ENCODE results near the gene PICK1. TPM values are rescaled to one million over a fixed set of nuclear protein-coding genes. Genes with fewer than 3 reads are reported as not detected.

Gene PICK1
- total RNA-seq, 2 experiments from 2014 or later = 19.2 to 23.8 TPM

- no peaks in the 10 kb centered on the region for H3K9me3 ChIP-seq (ENCODE audit: low read length)
- H3K27ac ChIP-seq (ENCODE audit: low read depth, low read length, poor library complexity, severe bottlenecking) = no peak overlapping the region
- no peaks in the 10 kb centered on the region for H3K36me3 ChIP-seq (ENCODE audit: insufficient read depth, low read length)
- H3K4me1 ChIP-seq (ENCODE audit: insufficient read depth, low read length, poor library complexity, severe bottlenecking) = no peaks in the 10 kb centered on the region
- no peaks in the 10 kb centered on the region for H3K79me2 ChIP-seq (ENCODE audit: insufficient read depth, low read depth, low read length)
- no peak for DNase-seq (ENCODE audit: low spot score)
- no peak overlapping the region for H3K4me3 ChIP-seq (ENCODE audit: low read depth, low read length, poor library complexity, severe bottlenecking)
- no TSS peak for BruUV-seq (replicated peaks)
- H3K4me2 ChIP-seq (ENCODE audit: low read length) = no peak overlapping the region
- intact Hi-C loops (cut with micrococcal nuclease; ENCODE audit: unreplicated experiment) = no loop called here
- H2AFZ ChIP-seq (ENCODE audit: low read length) = no peak overlapping the region
- no peak for TF ChIP-seq EZH2phosphoT487 (IDR thresholded peaks at IDR 0.05; ENCODE audit: borderline replicate concordance, low read depth, low read length)
- no peak for TF ChIP-seq CTCF (conservative IDR thresholded peaks at IDR 0.05; ENCODE audit: low read length)
- no peaks in the 10 kb centered on the region for H4K20me1 ChIP-seq (ENCODE audit: insufficient read depth, low read length)
- CTCF ChIA-PET (ENCODE audit: unreplicated experiment) = no interaction called here
- POLR2A ChIA-PET = no interaction called here
- H3K9me2 ChIP-seq (ENCODE audit: insufficient read depth, low read length) = no peaks in the 10 kb centered on the region
Observed at GRCh38 chr22:38081636-38081940, 24.4 kb downstream of the PICK1 start.

- ChIA-PET POLR2A (interaction anchor here (0.5 kb wide), 1 partner anchor 116 kb away, joined by 3 read pairs; no protein-coding TSS in a partner anchor), CTCF (ENCODE audit: unreplicated experiment) (no interaction called here)
- no peak overlapping the region for H2AFZ ChIP-seq (ENCODE audit: low read length)
- no peak overlapping the region for H3K4me2 ChIP-seq (ENCODE audit: low read length)
- no peaks in the 10 kb centered on the region for H3K79me2 ChIP-seq (ENCODE audit: insufficient read depth, low read depth, low read length)
- H3K9me2 ChIP-seq (ENCODE audit: insufficient read depth, low read length) = no peaks in the 10 kb centered on the region
- no peaks in the 10 kb centered on the region for H4K20me1 ChIP-seq (ENCODE audit: insufficient read depth, low read length)
- no peaks in the 10 kb centered on the region for H3K36me3 ChIP-seq (ENCODE audit: insufficient read depth, low read length)
- no peak overlapping the region for H3K4me3 ChIP-seq (ENCODE audit: low read depth, low read length, poor library complexity, severe bottlenecking)
- intact Hi-C loops (cut with micrococcal nuclease; ENCODE audit: unreplicated experiment) = no loop called here
- H3K4me1 ChIP-seq (ENCODE audit: insufficient read depth, low read length, poor library complexity, severe bottlenecking) = no peaks in the 10 kb centered on the region
- no TSS peak for BruUV-seq (replicated peaks)
- DNase-seq (ENCODE audit: low spot score) = no peak
- TF ChIP-seq CTCF (conservative IDR thresholded peaks at IDR 0.05; ENCODE audit: low read length) (no peak), EZH2phosphoT487 (IDR thresholded peaks at IDR 0.05; ENCODE audit: borderline replicate concordance, low read depth, low read length) (no peak)
- H3K9me3 ChIP-seq (ENCODE audit: low read length) = no peaks in the 10 kb centered on the region
- no peak overlapping the region for H3K27ac ChIP-seq (ENCODE audit: low read depth, low read length, poor library complexity, severe bottlenecking)
Observed at GRCh38 chr22:38081941-38082828, 25.0 kb downstream of the PICK1 start.

- intact Hi-C loops (cut with micrococcal nuclease; ENCODE audit: unreplicated experiment) = no loop called here
- Histone ChIP-seq H3K4me2 (ENCODE audit: low read length) (no peak overlapping the region), H3K4me1 (ENCODE audit: insufficient read depth, low read length, poor library complexity, severe bottlenecking) (no peaks in the 10 kb centered on the region), H3K79me2 (ENCODE audit: insufficient read depth, low read depth, low read length) (no peaks in the 10 kb centered on the region), H4K20me1 (ENCODE audit: insufficient read depth, low read length) (no peaks in the 10 kb centered on the region), H3K9me2 (ENCODE audit: insufficient read depth, low read length) (no peaks in the 10 kb centered on the region), H3K36me3 (ENCODE audit: insufficient read depth, low read length) (no peaks in the 10 kb centered on the region), H3K27ac (ENCODE audit: low read depth, low read length, poor library complexity, severe bottlenecking) (no peak overlapping the region), H3K4me3 (ENCODE audit: low read depth, low read length, poor library complexity, severe bottlenecking) (no peak overlapping the region), H2AFZ (ENCODE audit: low read length) (no peak overlapping the region), H3K9me3 (ENCODE audit: low read length) (no peaks in the 10 kb centered on the region)
- POLR2A ChIA-PET = no interaction called here
- CTCF ChIA-PET (ENCODE audit: unreplicated experiment) = no interaction called here
- TF ChIP-seq EZH2phosphoT487 (IDR thresholded peaks at IDR 0.05; ENCODE audit: borderline replicate concordance, low read depth, low read length) (no peak), CTCF (conservative IDR thresholded peaks at IDR 0.05; ENCODE audit: low read length) (no peak)
- DNase-seq (ENCODE audit: low spot score) = no peak
- no TSS peak for BruUV-seq (replicated peaks)
Observed at GRCh38 chr22:38082986-38083710, 25.9 kb downstream of the PICK1 start.

All from OCI-LY7 (cell line).